ENCODE data around the gene PTPRJ. TPM values are rescaled to one million over a fixed set of nuclear protein-coding genes. Genes with fewer than 3 reads are reported as not detected.

Gene PTPRJ
- polyA plus RNA-seq, 1 donor, result 26.4 TPM

GRCh38 chr11:48093795-48094642 is 113.7 kb downstream of the PTPRJ start:
- Histone ChIP-seq H3K4me1 (ENCODE audit: control insufficient read depth, insufficient read depth, low read length) (peaks cover 41% of the 10 kb centered on the region), H3K9me3 (ENCODE audit: control insufficient read depth, low read depth, low read length) (no peaks in the 10 kb centered on the region), H3K4me3 (ENCODE audit: low read length) (no peak overlapping the region), H3K27ac (ENCODE audit: low read length) (peak overlapping the region; percentile 92), H3K36me3 (ENCODE audit: control insufficient read depth, insufficient read depth, low read length) (no peaks in the 10 kb centered on the region), H3K27me3 (ENCODE audit: control insufficient read depth, insufficient read depth, low read length) (no peaks in the 10 kb centered on the region)
- peak; percentile 86 to 94 for DNase-seq
- WGBS (ENCODE audit: insufficient coverage, low lambda C conversion rate), result 0% methylated on average over 1 of the region's 6 CpGs

DNA sequence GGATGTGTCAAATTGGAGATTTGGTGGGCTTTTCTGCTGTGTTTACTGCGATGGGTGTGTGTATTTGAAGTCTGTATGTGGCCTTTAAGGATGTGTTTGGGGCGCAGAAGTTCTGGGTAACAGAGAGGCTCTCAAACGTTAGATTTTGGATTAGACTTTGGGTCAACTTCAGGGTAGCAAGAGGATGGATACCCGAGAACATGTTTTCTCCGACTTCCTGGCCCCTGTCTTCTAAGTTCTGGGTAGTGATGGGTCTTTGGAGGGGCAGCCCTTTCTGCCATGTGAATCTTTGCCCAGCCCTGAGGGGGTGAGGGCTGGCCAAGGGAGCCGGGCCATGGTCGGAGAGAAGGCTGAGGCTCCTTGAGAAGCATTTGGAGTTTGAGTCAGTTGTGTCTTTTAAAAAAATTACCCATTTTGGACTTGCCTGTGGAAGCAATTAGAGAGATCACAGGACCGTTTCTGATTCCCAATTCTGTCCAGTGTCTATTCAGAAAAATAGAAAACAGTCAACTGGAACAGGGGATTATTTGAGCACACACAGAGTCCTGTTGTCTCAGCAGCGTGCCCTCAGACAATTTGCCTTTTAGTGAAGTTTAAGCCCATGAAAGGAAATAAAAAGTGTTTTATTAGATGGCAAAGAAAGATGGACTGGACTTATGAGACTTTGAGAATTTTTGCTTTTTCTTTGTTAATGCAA is 114.4 kb downstream of the PTPRJ start:
- H3K4me3 ChIP-seq (ENCODE audit: low read length), result no peak overlapping the region
- no peaks in the 10 kb centered on the region for H3K36me3 ChIP-seq (ENCODE audit: control insufficient read depth, insufficient read depth, low read length)
- H3K27me3 ChIP-seq (ENCODE audit: control insufficient read depth, insufficient read depth, low read length), result no peaks in the 10 kb centered on the region
- peaks cover 41% of the 10 kb centered on the region for H3K4me1 ChIP-seq (ENCODE audit: control insufficient read depth, insufficient read depth, low read length)
- DNase-seq, result no peak
- H3K9me3 ChIP-seq (ENCODE audit: control insufficient read depth, low read depth, low read length), result no peaks in the 10 kb centered on the region
- no CpG with 5 or more reads among the region's 9 CpGs for WGBS (ENCODE audit: insufficient coverage, low lambda C conversion rate)
- H3K27ac ChIP-seq (ENCODE audit: low read length), result peak overlapping the region; percentile 92

DNA sequence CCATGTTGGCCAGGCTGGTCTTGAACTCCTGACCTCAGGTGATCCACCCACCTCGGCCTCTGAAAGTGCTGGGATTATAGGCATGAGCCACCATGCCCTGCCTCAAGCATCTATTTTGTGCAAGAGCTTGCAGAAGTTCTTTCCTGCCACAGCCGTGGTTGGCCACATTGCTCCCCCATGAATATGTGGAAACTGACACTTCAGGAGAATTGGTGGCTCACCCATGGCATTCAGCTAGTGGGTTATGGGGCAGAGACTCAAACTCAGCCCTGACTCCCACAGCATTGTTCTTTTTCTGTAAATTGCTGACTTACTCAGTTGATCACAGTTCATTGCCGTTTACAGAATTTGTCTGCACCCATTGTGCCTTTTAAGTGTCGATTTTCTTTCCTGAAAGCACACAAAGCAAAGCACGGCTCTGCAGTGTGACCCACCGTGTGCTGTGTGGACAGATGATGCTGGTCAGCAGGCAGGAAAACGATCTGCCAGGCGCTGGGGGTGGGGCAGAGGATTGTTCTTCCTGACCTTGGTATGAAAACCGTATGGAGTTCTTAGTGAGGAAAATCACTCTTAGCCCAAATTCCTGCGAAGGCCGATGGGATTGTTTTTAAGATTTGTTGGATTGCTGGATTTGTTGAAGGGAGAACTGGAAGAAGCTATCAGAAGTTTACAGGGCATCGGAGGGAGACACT is 115.6 kb downstream of the PTPRJ start:
- no peaks in the 10 kb centered on the region for H3K36me3 ChIP-seq (ENCODE audit: control insufficient read depth, insufficient read depth, low read length)
- no peaks in the 10 kb centered on the region for H3K27me3 ChIP-seq (ENCODE audit: control insufficient read depth, insufficient read depth, low read length)
- no peak overlapping the region for H3K27ac ChIP-seq (ENCODE audit: low read length)
- 73% methylated on average over 2 of the region's 12 CpGs for WGBS (ENCODE audit: insufficient coverage, low lambda C conversion rate)
- no peaks in the 10 kb centered on the region for H3K9me3 ChIP-seq (ENCODE audit: control insufficient read depth, low read depth, low read length)
- peaks cover 37% of the 10 kb centered on the region for H3K4me1 ChIP-seq (ENCODE audit: control insufficient read depth, insufficient read depth, low read length)
- no peak for DNase-seq
- no peak overlapping the region for H3K4me3 ChIP-seq (ENCODE audit: low read length)

GRCh38 chr11:48096588-48097525 is 116.5 kb downstream of the PTPRJ start:
- Histone ChIP-seq H3K27me3 (ENCODE audit: control insufficient read depth, insufficient read depth, low read length) (no peaks in the 10 kb centered on the region), H3K27ac (ENCODE audit: low read length) (no peak overlapping the region), H3K4me1 (ENCODE audit: control insufficient read depth, insufficient read depth, low read length) (peaks cover 45% of the 10 kb centered on the region), H3K36me3 (ENCODE audit: control insufficient read depth, insufficient read depth, low read length) (no peaks in the 10 kb centered on the region), H3K4me3 (ENCODE audit: low read length) (no peak overlapping the region), H3K9me3 (ENCODE audit: control insufficient read depth, low read depth, low read length) (no peaks in the 10 kb centered on the region)
- DNase-seq, result no peak
- 100% methylated on average over 1 of the region's 6 CpGs for whole genome bisulfite sequencing (ENCODE audit: insufficient coverage, low lambda C conversion rate)

DNA sequence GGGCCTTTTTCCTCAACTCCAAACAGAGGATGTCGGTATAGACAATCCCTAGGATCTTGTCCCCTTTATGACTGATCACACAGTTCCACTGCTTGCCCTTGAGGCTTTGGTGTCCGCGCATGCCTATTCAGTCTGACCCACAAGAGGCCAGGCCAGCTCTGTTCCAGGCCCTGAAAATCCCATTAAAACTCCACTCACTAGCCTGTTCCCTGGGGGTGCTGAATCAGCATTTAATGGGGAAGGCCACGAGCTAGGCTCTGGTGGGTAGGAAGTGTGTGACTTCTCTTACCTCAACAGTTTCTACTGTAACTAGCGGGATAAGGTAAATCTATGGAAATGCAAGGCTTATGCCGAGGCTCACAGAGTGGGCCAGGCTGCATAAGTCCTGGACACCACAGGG is 117.7 kb downstream of the PTPRJ start:
- Histone ChIP-seq H3K9me3 (ENCODE audit: control insufficient read depth, low read depth, low read length) (no peaks in the 10 kb centered on the region), H3K27me3 (ENCODE audit: control insufficient read depth, insufficient read depth, low read length) (no peaks in the 10 kb centered on the region), H3K4me1 (ENCODE audit: control insufficient read depth, insufficient read depth, low read length) (peaks cover 51% of the 10 kb centered on the region), H3K36me3 (ENCODE audit: control insufficient read depth, insufficient read depth, low read length) (no peaks in the 10 kb centered on the region), H3K27ac (ENCODE audit: low read length) (no peak overlapping the region), H3K4me3 (ENCODE audit: low read length) (no peak overlapping the region)
- WGBS (ENCODE audit: insufficient coverage, low lambda C conversion rate), result 67% methylated on average over 1 of the region's 6 CpGs
- no peak for DNase-seq

GRCh38 chr11:48099916-48100446 is 119.6 kb downstream of the PTPRJ start:
- H3K4me1 ChIP-seq (ENCODE audit: control insufficient read depth, insufficient read depth, low read length), result peaks cover 57% of the 10 kb centered on the region
- WGBS (ENCODE audit: insufficient coverage, low lambda C conversion rate), result no CpG with 5 or more reads among the region's 6 CpGs

GRCh38 chr11:48101044-48101733 is 120.8 kb downstream of the PTPRJ start:
- H3K27me3 ChIP-seq (ENCODE audit: control insufficient read depth, insufficient read depth, low read length), result no peaks in the 10 kb centered on the region
- peak in 1 of 2 donors; percentile 60 for DNase-seq
- no peak overlapping the region for H3K4me3 ChIP-seq (ENCODE audit: low read length)
- H3K27ac ChIP-seq (ENCODE audit: low read length), result peak overlapping the region; percentile 83
- H3K36me3 ChIP-seq (ENCODE audit: control insufficient read depth, insufficient read depth, low read length), result no peaks in the 10 kb centered on the region
- H3K4me1 ChIP-seq (ENCODE audit: control insufficient read depth, insufficient read depth, low read length), result peaks cover 57% of the 10 kb centered on the region
- WGBS (ENCODE audit: insufficient coverage, low lambda C conversion rate), result no CpG with 5 or more reads among the region's 11 CpGs
- no peaks in the 10 kb centered on the region for H3K9me3 ChIP-seq (ENCODE audit: control insufficient read depth, low read depth, low read length)

More at GRCh38 chr11:48099916-48100446, 119.6 kb downstream of the PTPRJ start:
- H3K27me3 ChIP-seq (ENCODE audit: control insufficient read depth, insufficient read depth, low read length), result no peaks in the 10 kb centered on the region
- no peaks in the 10 kb centered on the region for H3K36me3 ChIP-seq (ENCODE audit: control insufficient read depth, insufficient read depth, low read length)
- no peaks in the 10 kb centered on the region for H3K9me3 ChIP-seq (ENCODE audit: control insufficient read depth, low read depth, low read length)
- no peak for DNase-seq
- no peak overlapping the region for H3K4me3 ChIP-seq (ENCODE audit: low read length)
- H3K27ac ChIP-seq (ENCODE audit: low read length), result no peak overlapping the region

GRCh38 chr11:48101958-48102357 is 121.6 kb downstream of the PTPRJ start:
- peaks cover 55% of the 10 kb centered on the region for H3K4me1 ChIP-seq (ENCODE audit: control insufficient read depth, insufficient read depth, low read length)
- 60% methylated on average over 1 of the region's 6 CpGs for WGBS (ENCODE audit: insufficient coverage, low lambda C conversion rate)
- H3K27me3 ChIP-seq (ENCODE audit: control insufficient read depth, insufficient read depth, low read length), result no peaks in the 10 kb centered on the region
- no peak overlapping the region for H3K4me3 ChIP-seq (ENCODE audit: low read length)
- H3K27ac ChIP-seq (ENCODE audit: low read length), result peak overlapping the region; percentile 83
- DNase-seq, result peak in 1 of 2 donors; percentile 80
- no peaks in the 10 kb centered on the region for H3K9me3 ChIP-seq (ENCODE audit: control insufficient read depth, low read depth, low read length)
- no peaks in the 10 kb centered on the region for H3K36me3 ChIP-seq (ENCODE audit: control insufficient read depth, insufficient read depth, low read length)
